Memory B cell (primary cell): ENCODE data around the gene TEX35.

Experiments used
- ATAC-seq: fragments of 150-1000 bp; cut with Tn5 transposase; 2 replicates; pipeline ENCODE4 v1.10.0; 2021; ENCODE audit warnings: low read depth, mild to moderate bottlenecking, moderate library complexity
- DNase-seq, 2 donors: peaks; one replicate each; pipeline ENCODE4 v3.0.0; 2022; ENCODE audit warnings: low spot score in 2 of 2
- H3K27ac Mint-ChIP-seq: one replicate; pipeline ENCODE4 v1.8.0; 2022; ENCODE audit warnings: mild to moderate bottlenecking, moderate library complexity, mixed read lengths
- H3K27me3 Mint-ChIP-seq: one replicate; pipeline ENCODE4 v1.8.0; 2022; ENCODE audit warnings: mixed read lengths
- H3K36me3 Mint-ChIP-seq: one replicate; pipeline ENCODE4 v1.8.0; 2022; ENCODE audit warnings: mild to moderate bottlenecking, mixed read lengths
- H3K4me1 Mint-ChIP-seq: one replicate; pipeline ENCODE4 v1.8.0; 2022; ENCODE audit warnings: mixed read lengths
- H3K4me3 Mint-ChIP-seq: one replicate; pipeline ENCODE4 v1.8.0; 2022; ENCODE audit warnings: mild to moderate bottlenecking, moderate library complexity, mixed read lengths
- H3K9me3 Mint-ChIP-seq: one replicate; pipeline ENCODE4 v1.8.0; 2022; ENCODE audit warnings: mixed read lengths

Gene TEX35

GRCh38 chr1:178487070-178487615, 25.8 kb upstream of the TEX35 start:
- Mint-ChIP-seq H3K4me3 (peak overlapping the region; percentile 69), H3K9me3 (no peaks in the 10 kb centered on the region), H3K27me3 (peaks cover 4% of the 10 kb centered on the region), H3K4me1 (peaks cover 21% of the 10 kb centered on the region), H3K36me3 (no peaks in the 10 kb centered on the region), H3K27ac (peak overlapping the region; percentile 84)
- peak in 1 of 2 donors; percentile 29 for DNase-seq
- ATAC-seq, result peak; percentile 41

- Mint-ChIP-seq H3K4me3 (no peak overlapping the region), H3K27ac (no peak overlapping the region), H3K27me3 (peaks cover 4% of the 10 kb centered on the region), H3K9me3 (no peaks in the 10 kb centered on the region), H3K4me1 (peaks cover 21% of the 10 kb centered on the region), H3K36me3 (no peaks in the 10 kb centered on the region)
- DNase-seq (no peak), ATAC-seq (no peak)
Observed at GRCh38 chr1:178488393-178488792, 24.5 kb upstream of the TEX35 start.

GRCh38 chr1:178489399-178489798, 23.5 kb upstream of the TEX35 start:
- H3K4me1 Mint-ChIP-seq, result peaks cover 21% of the 10 kb centered on the region
- no peaks in the 10 kb centered on the region for H3K36me3 Mint-ChIP-seq
- peaks cover 4% of the 10 kb centered on the region for H3K27me3 Mint-ChIP-seq
- H3K9me3 Mint-ChIP-seq, result no peaks in the 10 kb centered on the region
- DNase-seq (no peak), ATAC-seq (no peak)
- H3K27ac Mint-ChIP-seq, result no peak overlapping the region
- H3K4me3 Mint-ChIP-seq, result no peak overlapping the region

GRCh38 chr1:178490136-178490535, 22.8 kb upstream of the TEX35 start:
- peaks cover 4% of the 10 kb centered on the region for H3K27me3 Mint-ChIP-seq
- no peaks in the 10 kb centered on the region for H3K9me3 Mint-ChIP-seq
- H3K4me1 Mint-ChIP-seq, result peaks cover 16% of the 10 kb centered on the region
- peaks cover 2% of the 10 kb centered on the region for H3K36me3 Mint-ChIP-seq
- no peak for DNase-seq
- H3K4me3 Mint-ChIP-seq, result no peak overlapping the region
- no peak for ATAC-seq
- no peak overlapping the region for H3K27ac Mint-ChIP-seq

- peaks cover 6% of the 10 kb centered on the region for H3K27me3 Mint-ChIP-seq
- peaks cover 2% of the 10 kb centered on the region for H3K36me3 Mint-ChIP-seq
- H3K4me3 Mint-ChIP-seq, result no peak overlapping the region
- ATAC-seq (no peak), DNase-seq (no peak)
- H3K27ac Mint-ChIP-seq, result no peak overlapping the region
- peaks cover 9% of the 10 kb centered on the region for H3K4me1 Mint-ChIP-seq
- H3K9me3 Mint-ChIP-seq, result no peaks in the 10 kb centered on the region
Observed at GRCh38 chr1:178490967-178491366, 21.9 kb upstream of the TEX35 start.

- Mint-ChIP-seq H3K36me3 (peaks cover 2% of the 10 kb centered on the region), H3K4me3 (no peak overlapping the region)
Observed at GRCh38 chr1:178491721-178492120, 21.2 kb upstream of the TEX35 start.

GRCh38 chr1:178492341-178492740, 20.6 kb upstream of the TEX35 start:
- no peak overlapping the region for H3K4me3 Mint-ChIP-seq
- H3K9me3 Mint-ChIP-seq, result no peaks in the 10 kb centered on the region
- H3K27ac Mint-ChIP-seq, result no peak overlapping the region

More at GRCh38 chr1:178491721-178492120, 21.2 kb upstream of the TEX35 start:
- ATAC-seq (no peak), DNase-seq (no peak)
- peaks cover 6% of the 10 kb centered on the region for H3K27me3 Mint-ChIP-seq
- no peaks in the 10 kb centered on the region for H3K9me3 Mint-ChIP-seq
- no peak overlapping the region for H3K27ac Mint-ChIP-seq
- H3K4me1 Mint-ChIP-seq, result peaks cover 7% of the 10 kb centered on the region

GRCh38 chr1:178493301-178493741, 19.6 kb upstream of the TEX35 start:
- no peaks in the 10 kb centered on the region for H3K9me3 Mint-ChIP-seq
- H3K27me3 Mint-ChIP-seq, result peaks cover 3% of the 10 kb centered on the region
- H3K4me3 Mint-ChIP-seq, result no peak overlapping the region
- ATAC-seq (no peak), DNase-seq (no peak)
- H3K4me1 Mint-ChIP-seq, result no peaks in the 10 kb centered on the region
- peaks cover 2% of the 10 kb centered on the region for H3K36me3 Mint-ChIP-seq
- no peak overlapping the region for H3K27ac Mint-ChIP-seq

More at GRCh38 chr1:178492341-178492740, 20.6 kb upstream of the TEX35 start:
- no peak for DNase-seq
- ATAC-seq, result no peak
- peaks cover 3% of the 10 kb centered on the region for H3K4me1 Mint-ChIP-seq
- H3K27me3 Mint-ChIP-seq, result peaks cover 6% of the 10 kb centered on the region
- H3K36me3 Mint-ChIP-seq, result peaks cover 2% of the 10 kb centered on the region

- H3K27me3 Mint-ChIP-seq, result peaks cover 1% of the 10 kb centered on the region
- DNase-seq, result no peak
Observed at GRCh38 chr1:178494569-178494971, 18.3 kb upstream of the TEX35 start.

GRCh38 chr1:178495158-178495557, 17.8 kb upstream of the TEX35 start:
- H3K4me1 Mint-ChIP-seq, result no peaks in the 10 kb centered on the region

More at GRCh38 chr1:178494569-178494971, 18.3 kb upstream of the TEX35 start:
- no peak overlapping the region for H3K27ac Mint-ChIP-seq
- no peak overlapping the region for H3K4me3 Mint-ChIP-seq
- no peaks in the 10 kb centered on the region for H3K9me3 Mint-ChIP-seq
- no peaks in the 10 kb centered on the region for H3K4me1 Mint-ChIP-seq
- H3K36me3 Mint-ChIP-seq, result peaks cover 2% of the 10 kb centered on the region
- no peak for ATAC-seq

GRCh38 chr1:178495741-178496409, 17.0 kb upstream of the TEX35 start:
- DNase-seq (no peak), ATAC-seq (no peak)
- no peak overlapping the region for H3K27ac Mint-ChIP-seq
- H3K27me3 Mint-ChIP-seq, result peaks cover 1% of the 10 kb centered on the region
- H3K36me3 Mint-ChIP-seq, result peaks cover 2% of the 10 kb centered on the region
- no peaks in the 10 kb centered on the region for H3K4me1 Mint-ChIP-seq
- H3K4me3 Mint-ChIP-seq, result no peak overlapping the region
- no peaks in the 10 kb centered on the region for H3K9me3 Mint-ChIP-seq

More at GRCh38 chr1:178495158-178495557, 17.8 kb upstream of the TEX35 start:
- no peak for ATAC-seq
- no peak for DNase-seq
- H3K27ac Mint-ChIP-seq, result no peak overlapping the region
- peaks cover 2% of the 10 kb centered on the region for H3K36me3 Mint-ChIP-seq
- H3K27me3 Mint-ChIP-seq, result peaks cover 1% of the 10 kb centered on the region
- H3K9me3 Mint-ChIP-seq, result no peaks in the 10 kb centered on the region
- no peak overlapping the region for H3K4me3 Mint-ChIP-seq

GRCh38 chr1:178496410-178497135, 16.3 kb upstream of the TEX35 start, which contains the start of gene CLEC20A:
CLEC20A (minus strand) TSS chr1:178496964; CDS start chr1:178496939, 25 bp downstream.
- Mint-ChIP-seq H3K27me3 (peaks cover 1% of the 10 kb centered on the region), H3K27ac (no peak within 1 kb of the TSS), H3K4me1 (peaks cover under 1% of the 10 kb centered on the region), H3K4me3 (no peak within 1 kb of the TSS), H3K9me3 (no peaks in the 10 kb centered on the region), H3K36me3 (peaks cover 2% of the 10 kb centered on the region)
- no peak for DNase-seq
- ATAC-seq, result no peak

GRCh38 chr1:178497903-178498478, 14.9 kb upstream of the TEX35 start:
- Mint-ChIP-seq H3K4me3 (no peak overlapping the region), H3K36me3 (peaks cover 2% of the 10 kb centered on the region), H3K4me1 (peaks cover 2% of the 10 kb centered on the region), H3K27ac (no peak overlapping the region), H3K27me3 (peaks cover 5% of the 10 kb centered on the region), H3K9me3 (no peaks in the 10 kb centered on the region)
- no peak for ATAC-seq
- no peak for DNase-seq
